HCT116 (cell line): ENCODE results near the gene ARHGEF6.

Experiments
- CTCF ChIP-seq, 3 experiments: fragments of 200-600 bp in 1 of 3; sonication (generic) in 1 of 3; IDR thresholded peaks in 2 of 3; conservative IDR thresholded peaks in 1 of 3; 2 replicates each; pipeline ENCODE4 v1.5.1; 2012 to 2017; ENCODE audit warnings: low read depth in 2 of 3, low read length in 2 of 3, antibody characterized with exemption in 1 of 3, borderline replicate concordance in 1 of 3, control low read depth in 1 of 3, mild to moderate bottlenecking in 1 of 3, mixed read lengths in 1 of 3, mixed run types in 1 of 3, moderate library complexity in 1 of 3; ENCODE audit not compliant: insufficient read depth in 1 of 3
- EZH2 ChIP-seq: fragments of 200-600 bp; sonication (generic); IDR thresholded peaks from 2 replicates; pipeline ENCODE4 v1.6.1; 2017; ENCODE audit warnings: antibody characterized with exemption, mixed run types

- TF ChIP-seq EZH2 (no peak), CTCF (IDR thresholded peaks at IDR 0.05 in 2 of 3, conservative IDR thresholded peaks at IDR 0.05 in 1 of 3; ENCODE audit: borderline replicate concordance in 1 of 3, insufficient read depth in 1 of 3, low read depth in 2 of 3, low read length in 2 of 3) (no peak)
These were observed 17.1 kb upstream of the ARHGEF6 start for GRCh38 chrX:136797787-136798186.
